Mononuclear cell (primary cell): ENCODE data around the gene CORO7. TPM values are rescaled to one million over a fixed set of nuclear protein-coding genes. Genes with fewer than 3 reads are reported as not detected.

ENCODE experiments used
- total RNA-seq: library from RNA; depleted of rRNA; stranded (reverse); fragments of >200 nt; gene quantifications from one replicate; pipeline ENCODE4 v1.2.3, GENCODE V29; 2012

The CORO7 gene
- total RNA-seq, 1 donor = 235 TPM

Other genes starting within 250 kb of the CORO7 start
- gene SRL, start 174.5 kb downstream of the CORO7 start, total RNA-seq = under 0.01 TPM
- gene TFAP4, start 143.6 kb downstream of the CORO7 start, total RNA-seq = 5.8 TPM
- gene GLIS2, start 100.5 kb downstream of the CORO7 start, total RNA-seq = under 0.01 TPM
- gene PAM16, start 65.3 kb downstream of the CORO7 start, total RNA-seq = 5.4 TPM
- 0.31 TPM for gene VASN, start 44.7 kb downstream of the CORO7 start, total RNA-seq
- gene DNAJA3, start 9.3 kb upstream of the CORO7 start, total RNA-seq = 8.4 TPM
- gene NMRAL1, start 58.0 kb upstream of the CORO7 start, total RNA-seq = 24.8 TPM
- gene HMOX2, start 59.8 kb upstream of the CORO7 start, total RNA-seq = 26.7 TPM
- 8.0 TPM for gene CDIP1, start 122.2 kb upstream of the CORO7 start, total RNA-seq
- gene C16orf96, start 139.7 kb upstream of the CORO7 start, total RNA-seq = 0.42 TPM
- gene UBALD1, start 198.3 kb upstream of the CORO7 start, total RNA-seq = 7.9 TPM
- gene MGRN1, start 208.2 kb upstream of the CORO7 start, total RNA-seq = 40.8 TPM